OCI-LY1 (cell line): ENCODE results near the gene LANCL2.

Experiments
- H2AFZ ChIP-seq: fragments of 200-600 bp; sonication (generic), shearing (Covaris generic); 2 replicates; pipeline ENCODE4 v1.6.0; 2014; ENCODE audit warnings: antibody characterized with exemption, mild to moderate bottlenecking, low read length
- H3F3A ChIP-seq: fragments of 200-600 bp; sonication (generic), shearing (Covaris generic); 2 replicates; pipeline ENCODE4 v1.6.0; 2014; ENCODE audit warnings: mild to moderate bottlenecking, antibody characterized with exemption, low read length, moderate library complexity; ENCODE audit not compliant: insufficient read depth
- H3K27ac ChIP-seq: fragments of 200-600 bp; sonication (generic); 2 replicates; pipeline ENCODE4 v1.5.1; 2014; ENCODE audit warnings: low read length, mixed run types, mild to moderate bottlenecking, low read depth; ENCODE audit not compliant: poor library complexity, severe bottlenecking
- H3K27me3 ChIP-seq: fragments of 200-600 bp; sonication (generic); 2 replicates; pipeline ENCODE4 v1.6.0; 2014; ENCODE audit warnings: antibody characterized with exemption, mild to moderate bottlenecking, low read length, moderate library complexity; ENCODE audit not compliant: insufficient read depth
- H3K36me3 ChIP-seq: fragments of 200-600 bp; sonication (generic); 2 replicates; pipeline ENCODE4 v1.6.1; 2014; ENCODE audit warnings: mild to moderate bottlenecking, antibody characterized with exemption, low read length, moderate library complexity, mixed read lengths; ENCODE audit not compliant: insufficient read depth
- H3K4me1 ChIP-seq: fragments of 200-600 bp; sonication (generic); 2 replicates; pipeline ENCODE4 v1.5.1; 2014; ENCODE audit warnings: mild to moderate bottlenecking, low read length, moderate library complexity; ENCODE audit not compliant: insufficient read depth, severe bottlenecking
- H3K4me2 ChIP-seq: fragments of 200-600 bp; sonication (generic), shearing (Covaris generic); 2 replicates; pipeline ENCODE4 v1.6.1; 2014; ENCODE audit warnings: low read length
- H3K4me3 ChIP-seq: fragments of 200-600 bp; sonication (generic); 2 replicates; pipeline ENCODE4 v1.5.1; 2014; ENCODE audit warnings: low read length, low read depth, mild to moderate bottlenecking, mixed read lengths; ENCODE audit not compliant: poor library complexity, severe bottlenecking
- H3K79me2 ChIP-seq: fragments of 200-600 bp; shearing (Covaris generic); 2 replicates; pipeline ENCODE4 v1.6.1; 2016; ENCODE audit warnings: mixed run types, low read length, mixed read lengths; ENCODE audit not compliant: insufficient read depth
- H3K9ac ChIP-seq: fragments of 200-600 bp; sonication (generic), shearing (Covaris generic); 2 replicates; pipeline ENCODE4 v1.6.1; 2014; ENCODE audit warnings: mild to moderate bottlenecking, low read length, mixed read lengths
- H3K9me2 ChIP-seq: fragments of 200-600 bp; sonication (generic), shearing (Covaris generic); 2 replicates; pipeline ENCODE4 v1.6.1; 2014; ENCODE audit warnings: low read depth, mild to moderate bottlenecking, low read length, mixed read lengths
- H3K9me3 ChIP-seq: fragments of 200-600 bp; shearing (Covaris generic); 2 replicates; pipeline ENCODE4 v1.6.1; 2014; ENCODE audit warnings: low read length, mixed read lengths
- H4K20me1 ChIP-seq: fragments of 200-600 bp; sonication (generic), shearing (Covaris generic); 2 replicates; pipeline ENCODE4 v1.6.0; 2016; ENCODE audit warnings: mild to moderate bottlenecking, low read length; ENCODE audit not compliant: insufficient read depth
- EZH2 ChIP-seq: fragments of 200-600 bp; sonication (generic), shearing (Covaris generic); IDR thresholded peaks from 2 replicates; pipeline ENCODE4 v1.8.0; 2017; ENCODE audit warnings: borderline replicate concordance, mixed run types, mild to moderate bottlenecking, antibody characterized with exemption, low read length, moderate library complexity, mixed read lengths
- TF ChIP-seq, protein P1 (sequence below): fragments of 200-600 bp; sonication (generic), shearing (Covaris generic); IDR thresholded peaks from 2 replicates; pipeline ENCODE4 v1.5.1; 2017; ENCODE audit warnings: mild to moderate bottlenecking, antibody characterized with exemption, low read length, moderate library complexity, mixed read lengths

LANCL2 gene

DNA sequence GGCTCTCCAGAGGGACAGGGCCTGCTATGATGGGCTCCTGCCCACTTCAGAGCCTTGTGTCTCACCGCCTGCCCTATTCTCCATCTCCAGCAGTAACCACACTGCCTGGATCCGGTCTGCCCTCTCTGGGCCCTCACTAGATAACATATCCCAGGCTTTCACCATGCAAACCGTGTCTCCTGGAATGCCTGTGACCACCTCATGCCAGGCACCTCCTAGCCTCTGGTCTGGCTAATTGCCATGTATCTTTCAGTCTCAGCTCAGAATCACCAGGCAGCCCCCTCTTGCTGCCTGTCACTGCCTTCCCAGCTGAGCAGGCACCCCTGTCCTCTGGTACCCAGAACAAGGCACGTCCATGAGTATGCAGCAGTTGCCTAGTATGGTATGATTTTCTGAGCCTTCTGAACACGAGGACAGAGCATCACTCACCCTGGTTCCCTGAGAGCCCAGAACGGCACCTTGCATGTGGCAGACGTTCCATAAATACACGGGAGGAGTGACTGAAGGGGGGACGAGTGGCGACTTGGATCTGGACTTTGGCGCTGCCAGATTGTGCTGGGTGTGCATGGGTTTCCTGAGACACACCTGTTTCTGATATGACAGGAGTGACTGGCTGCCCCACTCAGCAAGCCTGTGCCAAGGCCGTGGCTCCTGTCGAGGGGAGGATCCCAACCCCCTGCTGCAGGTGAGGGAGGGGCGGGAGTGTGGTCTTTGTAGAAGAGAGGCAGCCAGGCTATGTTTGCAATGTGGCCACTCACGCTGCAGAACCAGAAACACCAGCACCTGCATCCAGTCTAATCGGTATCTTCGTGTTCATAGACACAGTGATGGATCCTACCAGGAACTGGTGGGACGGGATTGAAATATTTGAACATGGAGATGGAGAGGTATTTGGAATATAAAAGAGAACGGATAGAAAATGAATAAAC lies 112.0 kb downstream of the LANCL2 start:
- Histone ChIP-seq H2AFZ (no peak overlapping the region), H4K20me1 (no peaks in the 10 kb centered on the region), H3K79me2 (no peaks in the 10 kb centered on the region), H3K9me2 (no peaks in the 10 kb centered on the region), H3K4me1 (no peaks in the 10 kb centered on the region), H3K4me3 (no peak overlapping the region), H3K27ac (no peak overlapping the region), H3K36me3 (peaks cover 78% of the 10 kb centered on the region), H3K27me3 (no peaks in the 10 kb centered on the region), H3K4me2 (no peak overlapping the region), H3K9ac (no peak overlapping the region), H3F3A (no peaks in the 10 kb centered on the region), H3K9me3 (no peaks in the 10 kb centered on the region)
- TF ChIP-seq, protein P1, sequence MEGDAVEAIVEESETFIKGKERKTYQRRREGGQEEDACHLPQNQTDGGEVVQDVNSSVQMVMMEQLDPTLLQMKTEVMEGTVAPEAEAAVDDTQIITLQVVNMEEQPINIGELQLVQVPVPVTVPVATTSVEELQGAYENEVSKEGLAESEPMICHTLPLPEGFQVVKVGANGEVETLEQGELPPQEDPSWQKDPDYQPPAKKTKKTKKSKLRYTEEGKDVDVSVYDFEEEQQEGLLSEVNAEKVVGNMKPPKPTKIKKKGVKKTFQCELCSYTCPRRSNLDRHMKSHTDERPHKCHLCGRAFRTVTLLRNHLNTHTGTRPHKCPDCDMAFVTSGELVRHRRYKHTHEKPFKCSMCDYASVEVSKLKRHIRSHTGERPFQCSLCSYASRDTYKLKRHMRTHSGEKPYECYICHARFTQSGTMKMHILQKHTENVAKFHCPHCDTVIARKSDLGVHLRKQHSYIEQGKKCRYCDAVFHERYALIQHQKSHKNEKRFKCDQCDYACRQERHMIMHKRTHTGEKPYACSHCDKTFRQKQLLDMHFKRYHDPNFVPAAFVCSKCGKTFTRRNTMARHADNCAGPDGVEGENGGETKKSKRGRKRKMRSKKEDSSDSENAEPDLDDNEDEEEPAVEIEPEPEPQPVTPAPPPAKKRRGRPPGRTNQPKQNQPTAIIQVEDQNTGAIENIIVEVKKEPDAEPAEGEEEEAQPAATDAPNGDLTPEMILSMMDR, result no peak
- TF ChIP-seq EZH2, result no peak

DNA sequence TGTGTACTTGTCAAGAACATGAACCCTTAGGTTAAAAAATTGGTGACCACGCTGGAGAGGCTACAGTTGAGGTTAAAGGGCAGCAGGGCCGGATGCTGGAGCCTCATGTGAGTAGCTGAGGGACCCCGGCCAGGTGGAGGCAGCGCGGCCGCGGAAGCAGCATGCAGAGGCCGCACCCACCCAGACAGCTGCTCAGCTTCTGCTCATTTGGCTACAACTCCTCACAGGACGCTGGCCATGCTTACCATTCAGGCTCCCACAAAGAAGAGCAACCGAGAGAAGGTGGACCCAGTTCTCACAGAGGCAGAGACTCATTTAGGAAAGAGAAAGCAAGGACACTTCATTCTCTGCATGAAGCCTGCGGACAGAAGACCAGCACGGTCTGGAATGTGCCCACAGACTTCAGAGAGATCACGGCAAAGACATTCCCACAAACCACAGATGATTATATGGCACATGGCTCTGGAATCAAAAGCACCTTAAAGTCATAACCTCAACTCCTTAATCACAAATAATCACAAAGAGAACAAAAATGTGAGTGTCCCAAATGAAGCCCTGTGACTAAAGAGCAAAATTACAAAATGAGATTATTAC lies 112.7 kb downstream of the LANCL2 start:
- no peaks in the 10 kb centered on the region for H3K27me3 ChIP-seq
- H2AFZ ChIP-seq, result no peak overlapping the region
- TF ChIP-seq, protein P1, result no peak
- no peak for TF ChIP-seq EZH2
- no peaks in the 10 kb centered on the region for H3K4me1 ChIP-seq
- no peaks in the 10 kb centered on the region for H3K9me3 ChIP-seq
- H3F3A ChIP-seq, result no peaks in the 10 kb centered on the region
- H3K4me2 ChIP-seq, result no peak overlapping the region
- H4K20me1 ChIP-seq, result no peaks in the 10 kb centered on the region
- H3K9ac ChIP-seq, result no peak overlapping the region
- peaks cover 81% of the 10 kb centered on the region for H3K36me3 ChIP-seq
- H3K4me3 ChIP-seq, result no peak overlapping the region
- no peak overlapping the region for H3K27ac ChIP-seq
- H3K9me2 ChIP-seq, result no peaks in the 10 kb centered on the region
- H3K79me2 ChIP-seq, result no peaks in the 10 kb centered on the region

DNA sequence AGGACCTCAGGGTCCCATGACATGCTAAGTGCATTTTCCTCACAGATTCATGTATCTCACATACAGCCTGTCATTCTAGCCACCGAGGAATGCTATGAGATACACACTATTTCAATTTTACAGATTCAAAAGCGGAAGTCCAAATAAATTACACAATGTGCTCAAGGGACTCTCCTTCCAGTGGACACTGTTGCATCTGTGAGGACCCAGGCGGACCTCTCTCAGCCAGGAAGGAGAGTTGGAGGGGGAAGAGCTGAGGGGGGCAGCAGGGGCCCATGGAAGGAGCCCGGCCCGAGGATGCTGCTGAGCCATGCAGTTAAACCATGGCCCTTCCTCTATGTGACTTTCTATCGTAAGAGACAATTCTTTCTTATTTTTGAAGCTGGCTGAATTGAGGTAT lies 113.6 kb downstream of the LANCL2 start:
- H3K36me3 ChIP-seq, result peaks cover 81% of the 10 kb centered on the region
- no peaks in the 10 kb centered on the region for H4K20me1 ChIP-seq

More for the DNA sequence above, 113.6 kb downstream of the LANCL2 start:
- no peak overlapping the region for H3K9ac ChIP-seq
- no peak for TF ChIP-seq EZH2
- TF ChIP-seq, protein P1, result no peak
- H3K27me3 ChIP-seq, result no peaks in the 10 kb centered on the region
- no peaks in the 10 kb centered on the region for H3K9me2 ChIP-seq
- H3K9me3 ChIP-seq, result no peaks in the 10 kb centered on the region
- no peaks in the 10 kb centered on the region for H3K4me1 ChIP-seq
- H3K4me3 ChIP-seq, result no peak overlapping the region
- H3K27ac ChIP-seq, result no peak overlapping the region
- H3K79me2 ChIP-seq, result no peaks in the 10 kb centered on the region
- H2AFZ ChIP-seq, result no peak overlapping the region
- no peak overlapping the region for H3K4me2 ChIP-seq
- H3F3A ChIP-seq, result no peaks in the 10 kb centered on the region
